WTC11 (cell line): ENCODE results near the gene ZNF774.

Experiments
- ATF3 ChIP-seq: sonication (generic); formaldehyde crosslinking; conservative IDR thresholded peaks from 2 replicates; pipeline ENCODE4 v1.8.1; 2022; ENCODE audit warnings: mild to moderate bottlenecking, missing genetic modification reagents
- ATF6 ChIP-seq: sonication (generic); formaldehyde crosslinking; IDR thresholded peaks from 2 replicates; pipeline ENCODE4 v1.8.1; 2023; ENCODE audit warnings: mild to moderate bottlenecking, missing genetic modification reagents
- CREB1 ChIP-seq: sonication (generic); formaldehyde crosslinking; IDR thresholded peaks from 2 replicates; pipeline ENCODE4 v1.8.0; 2023; ENCODE audit warnings: mild to moderate bottlenecking, missing genetic modification reagents
- CTCF ChIP-seq: fragments of 200-600 bp; IDR thresholded peaks from 2 replicates; pipeline ENCODE4 v1.8.0; 2022; ENCODE audit warnings: antibody characterized with exemption
- E2F1 ChIP-seq: sonication (generic); formaldehyde crosslinking; IDR thresholded peaks from 2 replicates; pipeline ENCODE4 v1.8.0; 2022; ENCODE audit warnings: mild to moderate bottlenecking, missing genetic modification reagents
- EMX1 ChIP-seq: fragments of 250-450 bp; sonication (Bioruptor Pico); IDR thresholded peaks from 2 replicates; pipeline ENCODE4 v1.8.0; 2021; ENCODE audit warnings: mild to moderate bottlenecking
- FOXP4 ChIP-seq: sonication (generic); formaldehyde crosslinking; IDR thresholded peaks from 2 replicates; pipeline ENCODE4 v1.8.0; 2022; ENCODE audit warnings: mild to moderate bottlenecking, missing genetic modification reagents
- HMGXB4 ChIP-seq: sonication (generic); formaldehyde crosslinking; IDR thresholded peaks from 2 replicates; pipeline ENCODE4 v1.8.1; 2023; ENCODE audit warnings: mild to moderate bottlenecking, moderate library complexity, missing genetic modification reagents
- MAX ChIP-seq: sonication (generic); formaldehyde crosslinking; IDR thresholded peaks from 2 replicates; pipeline ENCODE4 v1.8.0; 2022; ENCODE audit warnings: mild to moderate bottlenecking, missing genetic modification reagents
- MLX ChIP-seq: sonication (generic); formaldehyde crosslinking; IDR thresholded peaks from 2 replicates; pipeline ENCODE4 v1.8.1; 2023; ENCODE audit warnings: mild to moderate bottlenecking, missing genetic modification reagents, moderate library complexity
- NR3C1 ChIP-seq: sonication (generic); formaldehyde crosslinking; conservative IDR thresholded peaks from 2 replicates; pipeline ENCODE4 v1.8.1; 2023; ENCODE audit warnings: low read depth, mild to moderate bottlenecking, missing genetic modification reagents
- TEAD4 ChIP-seq: sonication (generic); formaldehyde crosslinking; IDR thresholded peaks from 2 replicates; pipeline ENCODE4 v1.8.0; 2022; ENCODE audit warnings: mild to moderate bottlenecking, missing genetic modification reagents
- ZNF281 ChIP-seq: sonication (generic); formaldehyde crosslinking; IDR thresholded peaks from 2 replicates; pipeline ENCODE4 v1.8.0; 2023; ENCODE audit warnings: mild to moderate bottlenecking, missing genetic modification reagents

GRCh38 chr15:90401495-90401894 is 49.4 kb downstream of the ZNF774 start:
- TF ChIP-seq EMX1 (CRISPR knock-in tag): no peak
- no peak for TF ChIP-seq E2F1 (CRISPR knock-in tag)
- no peak for TF ChIP-seq CTCF
- no peak for TF ChIP-seq ZNF281
- no peak for TF ChIP-seq TEAD4
- TF ChIP-seq MLX (CRISPR knock-in tag): no peak
- TF ChIP-seq CREB1: no peak
- no peak for TF ChIP-seq FOXP4 (CRISPR knock-in tag)
- TF ChIP-seq ATF3 (CRISPR knock-in tag): no peak
- TF ChIP-seq HMGXB4 (CRISPR knock-in tag): no peak
- TF ChIP-seq MAX (CRISPR knock-in tag): no peak
- no peak for TF ChIP-seq NR3C1 (CRISPR knock-in tag)
- TF ChIP-seq ATF6 (CRISPR knock-in tag): no peak
